Loucy (cell line): ENCODE data around the gene SLC6A18.

Experiments
- H2AFZ ChIP-seq: fragments of 200-600 bp; sonication (generic); 2 replicates; pipeline ENCODE4 v1.6.0; 2016; ENCODE audit warnings: antibody characterized with exemption, mild to moderate bottlenecking, low read length, moderate library complexity
- H3F3A ChIP-seq: fragments of 200-600 bp; 2 replicates; pipeline ENCODE4 v1.6.0; 2016; ENCODE audit warnings: antibody characterized with exemption, low read depth, mild to moderate bottlenecking
- H3K27me3 ChIP-seq: fragments of 200-600 bp; sonication (generic); 2 replicates; pipeline ENCODE4 v1.6.1; 2014; ENCODE audit warnings: low read length, mild to moderate bottlenecking; ENCODE audit not compliant: insufficient read depth, poor library complexity, severe bottlenecking
- H3K36me3 ChIP-seq: fragments of 200-600 bp; sonication (generic); 2 replicates; pipeline ENCODE4 v1.6.1; 2016; ENCODE audit warnings: low read length; ENCODE audit not compliant: insufficient read depth
- H3K4me1 ChIP-seq: fragments of 200-600 bp; sonication (generic); 2 replicates; pipeline ENCODE4 v1.5.1; 2014; ENCODE audit warnings: low read length, mild to moderate bottlenecking; ENCODE audit not compliant: insufficient read depth, poor library complexity, severe bottlenecking
- H3K4me2 ChIP-seq: fragments of 200-600 bp; sonication (generic); 2 replicates; pipeline ENCODE4 v1.6.0; 2014; ENCODE audit warnings: antibody characterized with exemption, low read length, low read depth, mild to moderate bottlenecking; ENCODE audit not compliant: poor library complexity, severe bottlenecking
- H3K4me3 ChIP-seq: fragments of 200-600 bp; sonication (generic); 2 replicates; pipeline ENCODE4 v1.5.1; 2014; ENCODE audit warnings: low read length, mild to moderate bottlenecking, mixed read lengths; ENCODE audit not compliant: poor library complexity, severe bottlenecking
- H3K79me2 ChIP-seq: fragments of 200-600 bp; sonication (generic); 2 replicates; pipeline ENCODE4 v1.6.1; 2014; ENCODE audit warnings: low read length; ENCODE audit not compliant: insufficient read depth
- H3K9ac ChIP-seq: fragments of 200-600 bp; sonication (generic); 2 replicates; pipeline ENCODE4 v1.6.0; 2014; ENCODE audit warnings: mild to moderate bottlenecking, low read depth, low read length, moderate library complexity; ENCODE audit not compliant: poor library complexity, severe bottlenecking
- H3K9me2 ChIP-seq: fragments of 200-600 bp; sonication (generic); replicated peaks from 2 replicates; pipeline ENCODE4 v1.6.1; 2016; ENCODE audit warnings: low read depth, low read length, mixed read lengths
- H3K9me3 ChIP-seq: fragments of 200-600 bp; sonication (generic); 2 replicates; pipeline ENCODE4 v1.6.1; 2014; ENCODE audit warnings: mild to moderate bottlenecking, antibody characterized with exemption, low read length, low read depth; ENCODE audit not compliant: insufficient read depth
- H4K20me1 ChIP-seq: fragments of 200-600 bp; sonication (generic); 2 replicates; pipeline ENCODE4 v1.6.0; 2014; ENCODE audit warnings: antibody characterized with exemption, low read length, mild to moderate bottlenecking; ENCODE audit not compliant: insufficient read depth, poor library complexity, severe bottlenecking
- CTCF ChIP-seq: fragments of 200-600 bp; sonication (generic); conservative IDR thresholded peaks from 2 replicates; pipeline ENCODE4 v1.5.1; 2014; ENCODE audit warnings: mild to moderate bottlenecking, antibody characterized with exemption, low read length
- EZH2phosphoT487 ChIP-seq: fragments of 200-600 bp; IDR thresholded peaks from 2 replicates; pipeline ENCODE4 v1.6.1; 2018; ENCODE audit warnings: antibody characterized with exemption, mild to moderate bottlenecking, moderate library complexity, borderline replicate concordance

The SLC6A18 gene

GRCh38 chr5:1182360-1182632, 42.9 kb upstream of the SLC6A18 start:
- Histone ChIP-seq H3K4me2 (no peak overlapping the region), H3K9me2 (no peaks in the 10 kb centered on the region), H3K79me2 (no peaks in the 10 kb centered on the region), H4K20me1 (no peaks in the 10 kb centered on the region), H3K27me3 (no peaks in the 10 kb centered on the region), H3F3A (no peaks in the 10 kb centered on the region), H3K4me1 (peaks cover 17% of the 10 kb centered on the region), H2AFZ (no peak overlapping the region), H3K9me3 (no peaks in the 10 kb centered on the region), H3K36me3 (no peaks in the 10 kb centered on the region), H3K4me3 (no peak overlapping the region), H3K9ac (no peak overlapping the region)
- no peak for TF ChIP-seq CTCF
- TF ChIP-seq EZH2phosphoT487 = no peak

- H3K4me1 ChIP-seq = peaks cover 17% of the 10 kb centered on the region
- TF ChIP-seq EZH2phosphoT487 = no peak
- no peak for TF ChIP-seq CTCF
- H3K79me2 ChIP-seq = no peaks in the 10 kb centered on the region
- H3K9ac ChIP-seq = peak overlapping the region; percentile 22
- no peaks in the 10 kb centered on the region for H4K20me1 ChIP-seq
- no peaks in the 10 kb centered on the region for H3K36me3 ChIP-seq
- peak overlapping the region; percentile 58 for H3K4me2 ChIP-seq
- no peaks in the 10 kb centered on the region for H3K9me2 ChIP-seq
- H3K4me3 ChIP-seq = no peak overlapping the region
- H3F3A ChIP-seq = no peaks in the 10 kb centered on the region
- no peaks in the 10 kb centered on the region for H3K27me3 ChIP-seq
- H3K9me3 ChIP-seq = no peaks in the 10 kb centered on the region
- peak overlapping the region; percentile 19; the same call in 1 of the 2 replicates for H2AFZ ChIP-seq
These were observed 42.4 kb upstream of the SLC6A18 start for GRCh38 chr5:1182633-1183423.

- H3K4me1 ChIP-seq = peaks cover 17% of the 10 kb centered on the region
- H3F3A ChIP-seq = no peaks in the 10 kb centered on the region
- H3K36me3 ChIP-seq = no peaks in the 10 kb centered on the region
- peak overlapping the region; percentile 58 for H3K4me2 ChIP-seq
- TF ChIP-seq CTCF (no peak), EZH2phosphoT487 (no peak)
- H3K9me3 ChIP-seq = no peaks in the 10 kb centered on the region
- H2AFZ ChIP-seq = peak overlapping the region; percentile 19; the same call in 1 of the 2 replicates
- no peaks in the 10 kb centered on the region for H3K9me2 ChIP-seq
- H3K79me2 ChIP-seq = no peaks in the 10 kb centered on the region
- H3K27me3 ChIP-seq = no peaks in the 10 kb centered on the region
- no peak overlapping the region for H3K4me3 ChIP-seq
- H4K20me1 ChIP-seq = no peaks in the 10 kb centered on the region
- peak overlapping the region; percentile 22 for H3K9ac ChIP-seq
These were observed 41.6 kb upstream of the SLC6A18 start for GRCh38 chr5:1183424-1184162.
